Ovary (tissue), 9 donors: ENCODE data around the gene FAF2. TPM values are rescaled to one million over a fixed set of nuclear protein-coding genes. Genes with fewer than 3 reads are reported as not detected.

Experiments used
- DNase-seq, 5 donors: peaks; one replicate each; pipeline ENCODE4 v3.0.0-alpha.2; 2019 to 2020
- H3K27ac ChIP-seq, 2 donors: fragments of 200-600 bp; one replicate each; pipeline versions ENCODE4 v1.5.1 to v1.8.0; 2019 to 2022
- H3K27me3 ChIP-seq: fragments of 200-600 bp; one replicate; pipeline ENCODE4 v1.8.0; 2022
- H3K36me3 ChIP-seq: fragments of 200-600 bp; sonication (generic); one replicate; pipeline ENCODE4 v1.5.1; 2019
- H3K4me1 ChIP-seq: one replicate; pipeline ENCODE4 v1.8.1; 2013; ENCODE audit warnings: mild to moderate bottlenecking, moderate library complexity; ENCODE audit not compliant: insufficient read depth
- H3K4me3 ChIP-seq: fragments of 200-600 bp; sonication (generic); one replicate; pipeline ENCODE4 v1.5.1; 2017
- H3K9me3 ChIP-seq, 2 donors: fragments of 200-600 bp in 1 of 2; sonication (generic) in 1 of 2; one replicate each; pipeline versions ENCODE4 v1.5.1 to v1.8.1; 2013 to 2019; ENCODE audit warnings: mild to moderate bottlenecking in 1 of 2, moderate library complexity in 1 of 2
- EP300 ChIP-seq: sonication (generic); formaldehyde crosslinking; IDR thresholded peaks from one replicate; pipeline ENCODE4 v1.6.1; 2017; ENCODE audit warnings: antibody characterized with exemption
- POLR2A ChIP-seq: fragments of 450-650 bp; IDR thresholded peaks from one replicate; pipeline ENCODE4 v1.6.1; 2017; ENCODE audit warnings: antibody characterized with exemption, mild to moderate bottlenecking, moderate library complexity
- WGBS, 3 donors: extraction: QIAGEN DNeasy Blood & Tissue Kit in 1 of 3; methylation state at CpG; one replicate each; pipeline versions ENCODE4 v1.1.5 to v1.1.7; 2013 to 2017; 5-methylcytosine and 5-hydroxymethylcytosine counted together
- intact Hi-C, 4 donors: fragments of 100-400 bp; cut with DNase I; formaldehyde crosslinking; loops; one replicate each; pipeline versions ENCODE4 v1.11.0 to v1.15.1; 2022 to 2023
- polyA plus RNA-seq, 2 donors: library from polyadenylated mRNA; stranded (reverse); fragments of 200-250 nt in 1 of 2; fragments of 350-450 nt in 1 of 2; fragmentation: Illumina TruSeq in 1 of 2; extraction: RNeasy Lipid Tissue Mini Kit (QIAGEN cat#74804) in 1 of 2; gene quantifications; one replicate each; pipeline ENCODE4 v1.2.3, GENCODE V29; 2013 to 2014
- total RNA-seq, 7 donors: library from RNA; depleted of rRNA in 2 of 7; stranded (reverse); fragments of >200 nt in 2 of 7; fragmentation: NEBNext Ultra II Directional in 3 of 7; extraction: Animal tissue kit (Norgen Biotek cat#: 25700) in 3 of 7; gene quantifications; one replicate each; pipeline versions ENCODE4 v1.1.0 to v1.2.4, GENCODE V29; 2016 to 2023
- TF ChIP-seq, protein P1 (sequence below), 3 donors: fragments of 450-650 bp in 2 of 3; fragments of 200-600 bp in 1 of 3; IDR thresholded peaks; one replicate each; pipeline versions ENCODE4 v1.5.1 to v1.8.0; 2016 to 2022; ENCODE audit warnings: antibody characterized with exemption in 3 of 3, mild to moderate bottlenecking in 1 of 3
- donor health status: DM: no; HTN: no; CAD: no; lungs with moderate emphysema.
- donor health status: DM: no; HTN: no; CAD: no.
- donor health status: Bipolar disorder and iron deficiency.
- donor health status: DM: yes; HTN: yes; CAD: no.
- donor health status: DM: no; HTN: no; CAD: no.
- donor health status: DM: yes; HTN: yes; CAD: no.

Gene FAF2
- total and polyA plus RNA-seq, 9 donors, result 17.2 to 46.7 (median 34.4) TPM

DNA sequence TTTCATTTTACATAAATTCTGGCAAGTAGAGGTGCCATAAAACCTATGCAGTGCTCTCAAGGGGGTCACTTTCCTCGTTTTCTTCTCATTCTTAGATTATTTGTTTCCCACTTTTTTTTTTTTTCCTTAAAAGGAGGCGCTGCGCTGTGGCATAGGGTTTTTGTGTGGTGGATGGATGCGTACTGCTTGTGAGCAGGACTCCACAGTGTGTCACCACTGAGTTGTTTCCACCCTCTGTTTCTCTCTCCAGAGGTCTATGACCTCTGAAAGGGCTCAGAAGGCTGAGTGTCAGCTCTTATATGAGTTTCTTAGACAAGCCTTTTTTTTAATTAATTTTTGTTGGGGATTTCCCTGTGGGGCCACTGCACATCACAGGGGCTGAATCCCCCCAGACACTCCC, 18.2 kb upstream of the FAF2 start:
- Histone ChIP-seq H3K27me3 (no peaks in the 10 kb centered on the region), H3K9me3 (no peaks in the 10 kb centered on the region), H3K27ac (no peak overlapping the region), H3K4me1 (no peaks in the 10 kb centered on the region), H3K36me3 (no peaks in the 10 kb centered on the region), H3K4me3 (no peak overlapping the region)
- TF ChIP-seq EP300 (no peak), POLR2A (no peak)
- TF ChIP-seq, protein P1, sequence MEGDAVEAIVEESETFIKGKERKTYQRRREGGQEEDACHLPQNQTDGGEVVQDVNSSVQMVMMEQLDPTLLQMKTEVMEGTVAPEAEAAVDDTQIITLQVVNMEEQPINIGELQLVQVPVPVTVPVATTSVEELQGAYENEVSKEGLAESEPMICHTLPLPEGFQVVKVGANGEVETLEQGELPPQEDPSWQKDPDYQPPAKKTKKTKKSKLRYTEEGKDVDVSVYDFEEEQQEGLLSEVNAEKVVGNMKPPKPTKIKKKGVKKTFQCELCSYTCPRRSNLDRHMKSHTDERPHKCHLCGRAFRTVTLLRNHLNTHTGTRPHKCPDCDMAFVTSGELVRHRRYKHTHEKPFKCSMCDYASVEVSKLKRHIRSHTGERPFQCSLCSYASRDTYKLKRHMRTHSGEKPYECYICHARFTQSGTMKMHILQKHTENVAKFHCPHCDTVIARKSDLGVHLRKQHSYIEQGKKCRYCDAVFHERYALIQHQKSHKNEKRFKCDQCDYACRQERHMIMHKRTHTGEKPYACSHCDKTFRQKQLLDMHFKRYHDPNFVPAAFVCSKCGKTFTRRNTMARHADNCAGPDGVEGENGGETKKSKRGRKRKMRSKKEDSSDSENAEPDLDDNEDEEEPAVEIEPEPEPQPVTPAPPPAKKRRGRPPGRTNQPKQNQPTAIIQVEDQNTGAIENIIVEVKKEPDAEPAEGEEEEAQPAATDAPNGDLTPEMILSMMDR (IDR thresholded peaks at IDR 0.05), result no peak
- intact Hi-C loops, result no loop called here
- WGBS, 3 donors, result 67 to 73% (median 71%) methylated on average over 4 of the region's 4 CpGs
- no peak for DNase-seq

DNA sequence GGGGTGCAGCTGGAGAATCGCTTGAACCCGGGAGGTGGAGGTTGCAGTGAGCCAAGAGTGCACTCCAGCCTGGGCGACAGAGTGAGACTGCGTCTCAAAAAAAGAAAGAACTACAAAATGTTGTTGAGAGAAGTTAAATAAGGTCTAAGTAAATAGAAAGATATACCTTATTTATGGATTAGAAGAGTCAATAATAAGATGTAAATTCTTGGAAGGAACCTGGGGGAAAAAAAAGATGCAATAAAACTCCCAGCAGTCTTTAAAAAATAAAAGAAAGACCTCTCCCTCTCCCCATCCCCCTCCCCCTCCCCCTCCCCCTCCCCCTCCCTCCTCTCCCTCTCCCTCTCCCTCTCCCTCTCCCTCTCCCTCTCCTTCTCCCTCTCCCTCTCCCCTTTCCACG, 15.5 kb upstream of the FAF2 start:
- Histone ChIP-seq H3K9me3 (no peaks in the 10 kb centered on the region), H3K4me1 (no peaks in the 10 kb centered on the region), H3K27me3 (no peaks in the 10 kb centered on the region), H3K27ac (no peak overlapping the region), H3K36me3 (no peaks in the 10 kb centered on the region), H3K4me3 (no peak overlapping the region)
- 90 to 95% (median 91%) methylated on average over 4 to 5 of the region's 5 CpGs for WGBS, 3 donors
- no peak for DNase-seq
- intact Hi-C loops, result no loop called here
- TF ChIP-seq, protein P1 (IDR thresholded peaks at IDR 0.05), result no peak
- no peak for TF ChIP-seq EP300
- no peak for TF ChIP-seq POLR2A

DNA sequence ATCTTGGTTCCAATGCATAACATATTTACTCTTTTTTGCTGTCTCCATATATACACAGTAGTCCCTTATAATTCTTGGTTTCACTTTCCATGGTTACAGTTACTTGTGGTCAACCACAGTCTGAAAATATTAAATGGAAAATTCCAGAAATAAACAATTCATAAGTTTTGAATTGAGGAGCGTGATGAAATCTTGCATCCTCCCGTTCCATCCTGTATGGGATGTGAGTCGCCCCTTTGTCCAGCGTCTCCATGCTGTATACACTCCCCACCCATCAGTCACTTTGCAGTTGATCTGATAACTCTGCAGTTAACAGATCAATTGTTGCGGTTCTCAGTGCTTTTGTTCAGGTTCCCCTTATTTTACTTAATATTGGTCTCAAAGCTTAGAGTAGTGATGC, 11.5 kb upstream of the FAF2 start:
- Histone ChIP-seq H3K27ac (no peak overlapping the region), H3K9me3 (no peaks in the 10 kb centered on the region), H3K36me3 (no peaks in the 10 kb centered on the region), H3K27me3 (no peaks in the 10 kb centered on the region), H3K4me1 (no peaks in the 10 kb centered on the region), H3K4me3 (no peak overlapping the region)
- no peak for DNase-seq
- intact Hi-C loops, result no loop called here
- WGBS, 3 donors, result 44 to 52% (median 48%) methylated on average over 5 of the region's 5 CpGs
- TF ChIP-seq POLR2A, result no peak
- TF ChIP-seq EP300, result no peak
- TF ChIP-seq, protein P1 (IDR thresholded peaks at IDR 0.05), result no peak

DNA sequence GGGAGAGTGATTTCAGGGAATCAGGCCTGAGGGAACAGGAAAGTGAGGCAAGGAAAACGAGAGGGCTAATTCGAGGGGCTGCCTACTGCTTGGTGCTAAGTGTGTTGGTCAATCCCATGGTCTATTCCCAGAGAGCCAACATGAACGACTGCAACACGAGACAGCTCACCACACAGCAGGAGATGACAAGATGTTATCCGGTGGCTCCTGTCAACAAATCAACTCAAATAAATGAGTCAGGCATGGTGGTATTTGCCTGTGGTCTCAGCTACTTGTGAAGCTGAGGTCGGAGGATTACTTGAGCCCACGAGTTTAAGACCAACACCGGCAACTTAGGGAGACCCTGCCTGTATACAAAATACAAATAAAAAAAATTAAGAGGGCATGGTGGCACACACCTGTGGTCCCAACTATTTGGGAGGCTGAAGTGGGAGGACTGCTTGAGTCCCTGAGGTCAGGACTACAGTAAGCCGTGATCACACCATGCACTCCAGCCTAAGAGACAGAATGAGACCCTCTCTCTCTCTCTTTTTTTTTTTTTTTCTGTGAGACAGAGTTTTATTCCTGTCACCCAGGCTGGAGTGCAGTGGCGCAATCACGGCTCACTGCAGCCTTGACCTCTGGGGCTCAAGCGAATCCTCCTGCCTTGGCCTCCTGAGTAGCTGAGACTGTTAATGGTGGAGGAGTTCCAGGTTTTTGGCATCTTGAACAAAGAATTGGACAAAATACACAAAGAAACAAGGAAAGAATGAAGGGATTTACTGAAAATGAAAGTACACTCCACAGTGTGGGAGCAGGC, 9.0 kb upstream of the FAF2 start:
- no peak for DNase-seq
- 67 to 71% (median 68%) methylated on average over 12 of the region's 12 CpGs for WGBS, 3 donors
- H3K36me3 ChIP-seq, result no peaks in the 10 kb centered on the region
- H3K9me3 ChIP-seq, result no peaks in the 10 kb centered on the region
- no peaks in the 10 kb centered on the region for H3K4me1 ChIP-seq
- TF ChIP-seq EP300 (no peak), POLR2A (no peak)
- TF ChIP-seq, protein P1 (IDR thresholded peaks at IDR 0.05), result no peak
- H3K27me3 ChIP-seq, result no peaks in the 10 kb centered on the region
- no peak overlapping the region for H3K4me3 ChIP-seq
- intact Hi-C loops, result no loop called here
- H3K27ac ChIP-seq, result no peak overlapping the region
